HL-60 (cell line): ENCODE results near the gene CD99L2.

Experiments used
- CTCF ChIP-seq: IDR thresholded peaks from one replicate; pipeline ENCODE4 v1.5.1; 2011; ENCODE audit warnings: low read length, control low read depth, inconsistent platforms; ENCODE audit not compliant: insufficient read depth
- POLR2AphosphoS5 ChIP-seq: IDR thresholded peaks from 2 replicates; pipeline ENCODE4 v1.6.1; 2012; ENCODE audit warnings: low read depth

- TF ChIP-seq CTCF: no peak
- TF ChIP-seq POLR2AphosphoS5: no peak
Observed at GRCh38 chrX:150864127-150864526, 34.3 kb downstream of the CD99L2 start.
